ENCODE results near the gene MRPL16. TPM values are rescaled to one million over a fixed set of nuclear protein-coding genes. Genes with fewer than 3 reads are reported as not detected.

Gene MRPL16
- total RNA-seq, 1 experiment from 2014 or later = 70.1 TPM

GRCh38 chr11:59847626-59848025, 37.0 kb upstream of the MRPL16 start:
- H3K9me3 ChIP-seq (ENCODE audit: low read length) = no peaks in the 10 kb centered on the region
- no peaks in the 10 kb centered on the region for H3K36me3 ChIP-seq (ENCODE audit: insufficient read depth, low read length)
- H2AFZ ChIP-seq (ENCODE audit: low read length) = no peak overlapping the region
- H4K20me1 ChIP-seq (ENCODE audit: insufficient read depth, low read depth, low read length) = no peaks in the 10 kb centered on the region
- no peaks in the 10 kb centered on the region for H3K79me2 ChIP-seq (ENCODE audit: low read length)
- H3K9me2 ChIP-seq (replicated peaks; ENCODE audit: insufficient read depth, low read length) = no peaks in the 10 kb centered on the region
- H3K9ac ChIP-seq (ENCODE audit: low read length) = no peak overlapping the region
- H3K4me2 ChIP-seq (ENCODE audit: low read depth, low read length, poor library complexity, severe bottlenecking) = no peak overlapping the region
- no peak for DNase-seq
- H3K4me3 ChIP-seq (ENCODE audit: low read length) = no peak overlapping the region
- no peak overlapping the region for H3K27ac ChIP-seq (ENCODE audit: low read length)
- H3K4me1 ChIP-seq (ENCODE audit: low read length) = no peaks in the 10 kb centered on the region
- no peaks in the 10 kb centered on the region for H3K27me3 ChIP-seq (ENCODE audit: low read length)

GRCh38 chr11:59846556-59846955, 36.0 kb upstream of the MRPL16 start:
- Histone ChIP-seq H3K4me2 (ENCODE audit: low read depth, low read length, poor library complexity, severe bottlenecking) (no peak overlapping the region), H3K27ac (ENCODE audit: low read length) (no peak overlapping the region), H3K79me2 (ENCODE audit: low read length) (no peaks in the 10 kb centered on the region), H3K4me3 (ENCODE audit: low read length) (no peak overlapping the region), H3K4me1 (ENCODE audit: low read length) (no peaks in the 10 kb centered on the region), H3K9me2 (replicated peaks; ENCODE audit: insufficient read depth, low read length) (no peaks in the 10 kb centered on the region), H4K20me1 (ENCODE audit: insufficient read depth, low read depth, low read length) (no peaks in the 10 kb centered on the region), H2AFZ (ENCODE audit: low read length) (no peak overlapping the region), H3K9ac (ENCODE audit: low read length) (no peak overlapping the region), H3K36me3 (ENCODE audit: insufficient read depth, low read length) (no peaks in the 10 kb centered on the region), H3K9me3 (ENCODE audit: low read length) (no peaks in the 10 kb centered on the region), H3K27me3 (ENCODE audit: low read length) (no peaks in the 10 kb centered on the region)
- DNase-seq = no peak

GRCh38 chr11:59845399-59845798, 34.8 kb upstream of the MRPL16 start, which contains the start of gene CBLIF:
CBLIF (minus strand) TSS chr11:59845499; CDS start chr11:59845453, 46 bp downstream.
- Histone ChIP-seq H3K9ac (ENCODE audit: low read length) (no peak within 1 kb of the TSS), H3K4me3 (ENCODE audit: low read length) (no peak within 1 kb of the TSS), H3K27ac (ENCODE audit: low read length) (no peak within 1 kb of the TSS), H4K20me1 (ENCODE audit: insufficient read depth, low read depth, low read length) (no peaks in the 10 kb centered on the region), H3K4me2 (ENCODE audit: low read depth, low read length, poor library complexity, severe bottlenecking) (no peak within 1 kb of the TSS), H2AFZ (ENCODE audit: low read length) (no peak within 1 kb of the TSS), H3K9me3 (ENCODE audit: low read length) (no peaks in the 10 kb centered on the region), H3K79me2 (ENCODE audit: low read length) (no peaks in the 10 kb centered on the region), H3K4me1 (ENCODE audit: low read length) (no peaks in the 10 kb centered on the region), H3K27me3 (ENCODE audit: low read length) (no peaks in the 10 kb centered on the region), H3K9me2 (replicated peaks; ENCODE audit: insufficient read depth, low read length) (no peaks in the 10 kb centered on the region), H3K36me3 (ENCODE audit: insufficient read depth, low read length) (no peaks in the 10 kb centered on the region)
- no peak for DNase-seq

GRCh38 chr11:59842316-59842715, 31.7 kb upstream of the MRPL16 start:
- H3K4me1 ChIP-seq (ENCODE audit: low read length) = no peaks in the 10 kb centered on the region
- H3K9ac ChIP-seq (ENCODE audit: low read length) = no peak overlapping the region
- no peak overlapping the region for H3K27ac ChIP-seq (ENCODE audit: low read length)
- H3K4me3 ChIP-seq (ENCODE audit: low read length) = no peak overlapping the region
- no peaks in the 10 kb centered on the region for H3K79me2 ChIP-seq (ENCODE audit: low read length)
- no peaks in the 10 kb centered on the region for H3K9me3 ChIP-seq (ENCODE audit: low read length)
- no peaks in the 10 kb centered on the region for H3K9me2 ChIP-seq (replicated peaks; ENCODE audit: insufficient read depth, low read length)
- no peaks in the 10 kb centered on the region for H3K27me3 ChIP-seq (ENCODE audit: low read length)
- no peaks in the 10 kb centered on the region for H4K20me1 ChIP-seq (ENCODE audit: insufficient read depth, low read depth, low read length)
- no peak for DNase-seq
- no peak overlapping the region for H3K4me2 ChIP-seq (ENCODE audit: low read depth, low read length, poor library complexity, severe bottlenecking)
- H3K36me3 ChIP-seq (ENCODE audit: insufficient read depth, low read length) = no peaks in the 10 kb centered on the region
- H2AFZ ChIP-seq (ENCODE audit: low read length) = no peak overlapping the region

- H3K27ac ChIP-seq (ENCODE audit: low read length) = no peak overlapping the region
- H3K36me3 ChIP-seq (ENCODE audit: insufficient read depth, low read length) = no peaks in the 10 kb centered on the region
- no peaks in the 10 kb centered on the region for H3K79me2 ChIP-seq (ENCODE audit: low read length)
- H4K20me1 ChIP-seq (ENCODE audit: insufficient read depth, low read depth, low read length) = no peaks in the 10 kb centered on the region
- H3K4me2 ChIP-seq (ENCODE audit: low read depth, low read length, poor library complexity, severe bottlenecking) = no peak overlapping the region
- no peak overlapping the region for H3K4me3 ChIP-seq (ENCODE audit: low read length)
- H3K27me3 ChIP-seq (ENCODE audit: low read length) = no peaks in the 10 kb centered on the region
- H3K9ac ChIP-seq (ENCODE audit: low read length) = no peak overlapping the region
- no peaks in the 10 kb centered on the region for H3K9me3 ChIP-seq (ENCODE audit: low read length)
- H3K4me1 ChIP-seq (ENCODE audit: low read length) = no peaks in the 10 kb centered on the region
- no peaks in the 10 kb centered on the region for H3K9me2 ChIP-seq (replicated peaks; ENCODE audit: insufficient read depth, low read length)
- H2AFZ ChIP-seq (ENCODE audit: low read length) = no peak overlapping the region
- no peak for DNase-seq
These were observed 30.9 kb upstream of the MRPL16 start for GRCh38 chr11:59841514-59841913.

GRCh38 chr11:59839615-59840014, 29.0 kb upstream of the MRPL16 start:
- H3K9ac ChIP-seq (ENCODE audit: low read length) = no peak overlapping the region
- no peaks in the 10 kb centered on the region for H4K20me1 ChIP-seq (ENCODE audit: insufficient read depth, low read depth, low read length)
- H2AFZ ChIP-seq (ENCODE audit: low read length) = no peak overlapping the region

GRCh38 chr11:59833602-59834001, 23.0 kb upstream of the MRPL16 start:
- no peak for DNase-seq
- no peak overlapping the region for H3K4me2 ChIP-seq (ENCODE audit: low read depth, low read length, poor library complexity, severe bottlenecking)
- no peaks in the 10 kb centered on the region for H3K9me2 ChIP-seq (replicated peaks; ENCODE audit: insufficient read depth, low read length)
- no peaks in the 10 kb centered on the region for H3K4me1 ChIP-seq (ENCODE audit: low read length)
- H3K79me2 ChIP-seq (ENCODE audit: low read length) = no peaks in the 10 kb centered on the region
- no peak overlapping the region for H3K4me3 ChIP-seq (ENCODE audit: low read length)
- H3K27ac ChIP-seq (ENCODE audit: low read length) = no peak overlapping the region
- no peak overlapping the region for H3K9ac ChIP-seq (ENCODE audit: low read length)
- H2AFZ ChIP-seq (ENCODE audit: low read length) = no peak overlapping the region
- H4K20me1 ChIP-seq (ENCODE audit: insufficient read depth, low read depth, low read length) = no peaks in the 10 kb centered on the region
- H3K27me3 ChIP-seq (ENCODE audit: low read length) = no peaks in the 10 kb centered on the region
- H3K9me3 ChIP-seq (ENCODE audit: low read length) = no peaks in the 10 kb centered on the region
- no peaks in the 10 kb centered on the region for H3K36me3 ChIP-seq (ENCODE audit: insufficient read depth, low read length)

More at GRCh38 chr11:59839615-59840014, 29.0 kb upstream of the MRPL16 start:
- no peaks in the 10 kb centered on the region for H3K9me2 ChIP-seq (replicated peaks; ENCODE audit: insufficient read depth, low read length)
- no peak overlapping the region for H3K4me3 ChIP-seq (ENCODE audit: low read length)
- DNase-seq = no peak
- no peaks in the 10 kb centered on the region for H3K9me3 ChIP-seq (ENCODE audit: low read length)
- no peaks in the 10 kb centered on the region for H3K36me3 ChIP-seq (ENCODE audit: insufficient read depth, low read length)
- H3K4me1 ChIP-seq (ENCODE audit: low read length) = no peaks in the 10 kb centered on the region
- no peak overlapping the region for H3K27ac ChIP-seq (ENCODE audit: low read length)
- no peaks in the 10 kb centered on the region for H3K27me3 ChIP-seq (ENCODE audit: low read length)
- H3K4me2 ChIP-seq (ENCODE audit: low read depth, low read length, poor library complexity, severe bottlenecking) = no peak overlapping the region
- H3K79me2 ChIP-seq (ENCODE audit: low read length) = no peaks in the 10 kb centered on the region

GRCh38 chr11:59829358-59829757, 18.8 kb upstream of the MRPL16 start:
- H3K79me2 ChIP-seq (ENCODE audit: low read length) = no peaks in the 10 kb centered on the region
- H3K36me3 ChIP-seq (ENCODE audit: insufficient read depth, low read length) = no peaks in the 10 kb centered on the region
- H3K27me3 ChIP-seq (ENCODE audit: low read length) = no peaks in the 10 kb centered on the region
- no peak overlapping the region for H2AFZ ChIP-seq (ENCODE audit: low read length)
- no peaks in the 10 kb centered on the region for H3K9me3 ChIP-seq (ENCODE audit: low read length)
- H3K4me1 ChIP-seq (ENCODE audit: low read length) = no peaks in the 10 kb centered on the region
- DNase-seq = no peak
- H3K9ac ChIP-seq (ENCODE audit: low read length) = no peak overlapping the region
- no peak overlapping the region for H3K4me2 ChIP-seq (ENCODE audit: low read depth, low read length, poor library complexity, severe bottlenecking)
- H3K9me2 ChIP-seq (replicated peaks; ENCODE audit: insufficient read depth, low read length) = no peaks in the 10 kb centered on the region
- H3K27ac ChIP-seq (ENCODE audit: low read length) = no peak overlapping the region
- H4K20me1 ChIP-seq (ENCODE audit: insufficient read depth, low read depth, low read length) = no peaks in the 10 kb centered on the region
- H3K4me3 ChIP-seq (ENCODE audit: low read length) = no peak overlapping the region
